GM12892 (cell line): ENCODE measurements around the gene ALDH18A1.

ENCODE experiments used
- POLR2A ChIP-seq: IDR thresholded peaks from 2 replicates; pipeline ENCODE4 v1.6.1; 2011; ENCODE audit warnings: low read depth, low read length, control low read depth
- TAF1 ChIP-seq: IDR thresholded peaks from 2 replicates; pipeline ENCODE4 v1.6.1; 2011; ENCODE audit warnings: low read depth, mild to moderate bottlenecking, control low read depth, low read length, borderline replicate concordance

- TF ChIP-seq POLR2A (no peak), TAF1 (no peak)
Measured at GRCh38 chr10:95674643-95675042, 18.1 kb upstream of the ALDH18A1 start.
